Keratinocyte (primary cell): ENCODE measurements around the gene CEP164. TPM values are rescaled to one million over a fixed set of nuclear protein-coding genes. Genes with fewer than 3 reads are reported as not detected.

Experiments used
- DNase-seq: peaks from one replicate; pipeline ENCODE4 v3.0.0-alpha.2; 2011; ENCODE audit warnings: low read depth, missing footprints, low spot score
- FAIRE-seq: peaks from 2 replicates; lab custom pipeline; 2011; peaks lifted over from hg19 to GRCh38; lab: Jason Lieb, UNC
- H2AFZ ChIP-seq: 2 replicates; pipeline ENCODE4 v1.6.0; 2012; ENCODE audit warnings: low read length, control low read depth, inconsistent platforms; ENCODE audit not compliant: control insufficient read depth
- H3K27ac ChIP-seq: 2 replicates; pipeline ENCODE4 v1.5.1; 2011; ENCODE audit warnings: low read length; ENCODE audit not compliant: control insufficient read depth, insufficient read depth
- H3K27me3 ChIP-seq: 3 replicates; pipeline ENCODE4 v1.6.0; 2011; ENCODE audit warnings: low read length; ENCODE audit not compliant: control insufficient read depth, insufficient read depth; ENCODE audit errors: extremely low read depth
- H3K36me3 ChIP-seq, 2 experiments: 2 replicates in 1 of 2; 3 replicates in 1 of 2; pipeline ENCODE4 v1.5.1; 2011; ENCODE audit warnings: low read length in 2 of 2, mild to moderate bottlenecking in 1 of 2; ENCODE audit not compliant: control insufficient read depth in 2 of 2, insufficient read depth in 2 of 2; ENCODE audit errors: extremely low read depth in 1 of 2
- H3K4me1 ChIP-seq: 3 replicates; pipeline ENCODE4 v1.5.1; 2011; ENCODE audit warnings: low read length; ENCODE audit not compliant: control insufficient read depth, insufficient read depth; ENCODE audit errors: extremely low read depth
- H3K4me2 ChIP-seq: 3 replicates; pipeline ENCODE4 v1.6.0; 2011; ENCODE audit warnings: low read depth, low read length; ENCODE audit not compliant: control insufficient read depth, insufficient read depth; ENCODE audit errors: extremely low read depth
- H3K4me3 ChIP-seq, 3 experiments: fragments of 200-600 bp in 1 of 3; sonication (generic) in 1 of 3; 2 replicates in 2 of 3; 3 replicates in 1 of 3; pipeline ENCODE4 v1.5.1; 2011 to 2016; ENCODE audit warnings: low read length in 3 of 3, mild to moderate bottlenecking in 3 of 3, control low read depth in 2 of 3, inconsistent platforms in 1 of 3, low read depth in 1 of 3, mixed read lengths in 1 of 3, mixed run types in 1 of 3, moderate library complexity in 1 of 3; ENCODE audit not compliant: control insufficient read depth in 2 of 3, insufficient read depth in 2 of 3; ENCODE audit errors: extremely low read depth in 1 of 3
- H3K79me2 ChIP-seq: 2 replicates; pipeline ENCODE4 v1.6.0; 2012; ENCODE audit warnings: low read length; ENCODE audit not compliant: control insufficient read depth, insufficient read depth
- H3K9ac ChIP-seq: 3 replicates; pipeline ENCODE4 v1.6.0; 2011; ENCODE audit warnings: low read length; ENCODE audit not compliant: control insufficient read depth, insufficient read depth; ENCODE audit errors: extremely low read depth
- H3K9me1 ChIP-seq: 3 replicates; pipeline ENCODE4 v1.6.0; 2011; ENCODE audit warnings: low read length; ENCODE audit not compliant: control insufficient read depth, insufficient read depth; ENCODE audit errors: extremely low read depth
- H3K9me3 ChIP-seq: 2 replicates; pipeline ENCODE4 v1.5.1; 2012; ENCODE audit warnings: low read depth, low read length; ENCODE audit not compliant: control insufficient read depth
- H4K20me1 ChIP-seq: 3 replicates; pipeline ENCODE4 v1.6.0; 2011; ENCODE audit warnings: low read length; ENCODE audit not compliant: control insufficient read depth, insufficient read depth; ENCODE audit errors: extremely low read depth
- CTCF ChIP-seq, 3 experiments: IDR thresholded peaks in 1 of 3; conservative IDR thresholded peaks in 1 of 3; optimal IDR thresholded peaks in 1 of 3; 2 replicates in 2 of 3; 3 replicates in 1 of 3; pipeline versions ENCODE3 to v1.5.1; 2011; ENCODE audit warnings: low read length in 3 of 3, mild to moderate bottlenecking in 3 of 3, moderate library complexity in 2 of 3, control low read depth in 1 of 3, inconsistent platforms in 1 of 3; ENCODE audit not compliant: insufficient read depth in 2 of 3; ENCODE audit errors: extremely low read depth in 1 of 3
- EZH2 ChIP-seq: IDR thresholded peaks from one replicate; pipeline ENCODE4 v1.6.1; 2012; ENCODE audit warnings: inconsistent platforms, mild to moderate bottlenecking, low read length, moderate library complexity
- dilution Hi-C: fragments of 300-500 bp; cut with MboI; formaldehyde crosslinking; loops from one replicate; pipeline ENCODE4 v1.7.0; 2020; ENCODE audit warnings: low sequenced_read_pairs; ENCODE audit not compliant: extremely low pct_ligation_motif_present
- polyA plus RNA-seq, 5 experiments: library from polyadenylated mRNA; depleted of rRNA in 3 of 5; stranded (reverse) in 3 of 5; stranded (forward) in 1 of 5; unstranded in 1 of 5; fragments of >200 nt; gene quantifications; 1 replicate in 1 of 5; 2 replicates in 3 of 5; 3 replicates in 1 of 5; pipeline versions ENCODE4 v1.2.1 to v1.2.3, GENCODE V29; 2011 to 2012; ENCODE audit warnings: missing spikeins in 2 of 5, low read depth in 1 of 5, low replicate concordance in 1 of 5

CEP164 gene
- polyA plus RNA-seq, 1 donor (not counting 4 experiments of a cell fraction or from before 2014, with no cell fraction given), result 15.1 TPM

- Histone ChIP-seq H3K36me3 (no peaks in the 10 kb centered on the region), H2AFZ (no peak overlapping the region), H4K20me1 (no peaks in the 10 kb centered on the region), H3K79me2 (no peaks in the 10 kb centered on the region), H3K4me3 (no peak overlapping the region), H3K27ac (no peak overlapping the region), H3K9me1 (no peaks in the 10 kb centered on the region), H3K9me3 (no peaks in the 10 kb centered on the region), H3K4me1 (no peaks in the 10 kb centered on the region), H3K4me2 (no peak overlapping the region), H3K27me3 (peaks cover 7% of the 10 kb centered on the region), H3K9ac (no peak overlapping the region)
- dilution Hi-C loops, result no loop called here
- DNase-seq (no peak), FAIRE-seq (no peak)
- TF ChIP-seq EZH2 (no peak), CTCF (optimal IDR thresholded peaks at IDR 0.05 in 1 of 3, IDR thresholded peaks at IDR 0.05 in 1 of 3, conservative IDR thresholded peaks at IDR 0.05 in 1 of 3; ENCODE audit: extremely low read depth in 1 of 3, insufficient read depth in 2 of 3, low read length in 3 of 3) (no peak)
Measured at GRCh38 chr11:117421476-117421875, 93.8 kb downstream of the CEP164 start.

GRCh38 chr11:117423046-117423575 is 95.5 kb downstream of the CEP164 start:
- H3K4me1 ChIP-seq, result no peaks in the 10 kb centered on the region
- no peak overlapping the region for H2AFZ ChIP-seq
- H3K36me3 ChIP-seq, result no peaks in the 10 kb centered on the region
- H3K27me3 ChIP-seq, result peaks cover 17% of the 10 kb centered on the region
- H3K79me2 ChIP-seq, result no peaks in the 10 kb centered on the region
- H3K9ac ChIP-seq, result no peak overlapping the region
- no peak for DNase-seq
- no peaks in the 10 kb centered on the region for H3K9me3 ChIP-seq
- H3K9me1 ChIP-seq, result no peaks in the 10 kb centered on the region
- no peak for FAIRE-seq
- H3K4me3 ChIP-seq, result no peak overlapping the region
- H3K27ac ChIP-seq, result no peak overlapping the region
- dilution Hi-C loops, result no loop called here
- TF ChIP-seq EZH2, result no peak
- no peak overlapping the region for H3K4me2 ChIP-seq
- H4K20me1 ChIP-seq, result no peaks in the 10 kb centered on the region

- Histone ChIP-seq H3K27ac (no peak overlapping the region), H3K36me3 (no peaks in the 10 kb centered on the region), H3K4me3 (no peak overlapping the region), H3K9ac (no peak overlapping the region), H3K4me2 (no peak overlapping the region), H2AFZ (no peak overlapping the region), H3K9me1 (no peaks in the 10 kb centered on the region), H3K9me3 (no peaks in the 10 kb centered on the region), H3K79me2 (no peaks in the 10 kb centered on the region), H3K4me1 (no peaks in the 10 kb centered on the region), H4K20me1 (no peaks in the 10 kb centered on the region), H3K27me3 (peaks cover 14% of the 10 kb centered on the region)
- FAIRE-seq, result no peak
- dilution Hi-C loops, result loop anchor here (25.0 kb wide), 1 partner anchor 388 kb away; the partner anchor contains the start of gene FXYD2
- no peak for DNase-seq
- no peak for TF ChIP-seq CTCF (optimal IDR thresholded peaks at IDR 0.05 in 1 of 3, IDR thresholded peaks at IDR 0.05 in 1 of 3, conservative IDR thresholded peaks at IDR 0.05 in 1 of 3; ENCODE audit: extremely low read depth in 1 of 3, insufficient read depth in 2 of 3, low read length in 3 of 3)
- TF ChIP-seq EZH2, result no peak
Measured at GRCh38 chr11:117424781-117425180, 97.1 kb downstream of the CEP164 start.
